Measurements from ENCODE around the gene SAMD5.
A peak's percentile ranks its signal among the peaks of the same experiment; 100 is the strongest.
"Not testable (repeated sequence)": the region's sequence is repeated elsewhere in the genome, so short reads cannot be mapped to it uniquely, and the experiment has no call there.

The SAMD5 gene

DNA sequence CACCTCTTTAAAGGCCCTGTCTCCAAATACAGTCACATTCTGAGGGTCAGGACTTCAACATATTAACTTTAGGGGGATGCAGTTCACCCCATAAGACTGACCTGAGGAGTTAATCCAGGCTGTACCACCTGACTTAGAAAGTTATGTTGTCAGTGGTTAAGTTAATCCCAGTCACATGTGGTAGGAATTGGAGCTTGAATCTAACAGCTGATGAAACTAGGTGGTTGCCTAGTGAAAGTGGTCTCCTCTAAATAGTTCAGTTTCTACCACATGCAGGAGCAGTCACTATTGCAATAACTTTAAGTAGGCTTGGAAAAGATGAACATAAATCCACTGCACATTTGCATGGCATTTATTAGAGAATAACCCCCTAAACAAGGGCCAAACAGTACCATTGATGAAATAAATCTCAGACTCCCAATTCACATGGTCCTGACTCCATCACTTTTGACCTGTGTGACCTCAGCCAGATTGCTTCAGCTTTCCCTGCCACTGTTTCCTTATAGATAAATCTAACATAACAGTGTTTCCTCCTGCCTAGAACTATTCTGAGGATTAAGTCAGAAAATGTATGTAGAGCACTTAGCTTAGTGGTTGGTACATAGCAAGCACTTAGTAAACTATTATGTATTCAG, 20.1 kb downstream of the SAMD5 start:
- DNase-seq (ENCODE audit: low read depth), result peak; percentile 25

DNA sequence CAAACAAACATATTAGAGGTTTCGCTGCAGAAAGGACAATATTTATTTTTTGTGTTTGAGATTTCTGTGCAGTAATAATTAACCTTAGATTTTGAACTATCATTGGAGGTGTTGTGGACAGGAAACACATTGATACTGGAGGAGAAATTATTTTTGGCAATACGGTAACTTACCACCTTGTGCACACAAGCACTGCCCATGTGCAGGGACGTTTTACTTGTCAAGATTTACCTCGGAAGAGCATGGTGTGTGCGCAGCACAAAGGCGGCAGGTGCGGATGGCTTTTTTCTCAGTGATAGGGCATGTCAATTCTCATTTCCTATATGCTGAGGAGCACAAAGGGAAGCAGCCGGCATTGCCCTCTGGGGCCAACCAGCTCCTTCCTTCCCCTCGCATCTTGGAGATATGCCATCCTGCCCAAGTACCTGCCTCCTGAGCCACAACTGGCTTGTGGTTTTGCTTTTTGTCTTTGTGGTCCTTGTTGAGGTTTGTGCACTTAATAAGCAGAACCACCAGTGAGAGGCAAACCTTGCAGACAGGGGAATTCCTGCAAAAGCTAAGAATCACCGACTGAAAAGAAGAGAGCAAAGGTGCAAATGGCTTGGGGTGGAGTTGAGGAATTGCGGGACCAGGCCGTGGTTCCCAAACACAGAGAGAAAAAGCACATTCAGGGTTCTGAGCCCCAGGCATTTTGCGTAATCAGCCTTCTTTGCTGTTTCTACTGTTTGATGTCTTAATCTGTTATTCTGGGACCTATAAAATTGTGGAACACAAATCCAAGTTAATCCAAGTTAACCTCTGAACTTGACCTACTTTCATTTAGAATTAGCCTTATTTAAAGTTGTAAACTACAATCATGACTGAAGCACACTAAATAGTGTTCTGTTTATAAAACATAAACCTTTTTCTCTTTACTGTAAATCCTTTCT, 21.9 kb downstream of the SAMD5 start:
- DNase-seq (ENCODE audit: low read depth), result no peak

DNA sequence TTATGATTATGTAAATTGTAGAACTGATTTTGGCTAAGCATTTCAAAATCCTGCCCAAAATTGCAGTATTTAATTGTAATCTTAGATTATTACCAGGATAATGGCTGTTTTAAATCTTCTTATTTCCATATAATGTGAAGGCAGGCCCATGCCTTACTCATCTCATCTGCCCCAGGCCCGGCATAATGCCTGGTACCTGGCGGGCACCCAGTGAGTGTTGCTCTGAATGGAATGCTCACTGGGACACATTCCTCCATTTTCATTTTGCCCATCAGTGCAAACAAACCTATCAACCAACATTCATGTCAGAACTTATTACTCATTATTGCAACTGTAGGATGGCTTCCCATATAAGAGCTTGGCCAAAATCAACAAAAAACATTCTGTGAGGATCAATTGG, 22.8 kb downstream of the SAMD5 start:
- DNase-seq (ENCODE audit: low read depth), result no peak

DNA sequence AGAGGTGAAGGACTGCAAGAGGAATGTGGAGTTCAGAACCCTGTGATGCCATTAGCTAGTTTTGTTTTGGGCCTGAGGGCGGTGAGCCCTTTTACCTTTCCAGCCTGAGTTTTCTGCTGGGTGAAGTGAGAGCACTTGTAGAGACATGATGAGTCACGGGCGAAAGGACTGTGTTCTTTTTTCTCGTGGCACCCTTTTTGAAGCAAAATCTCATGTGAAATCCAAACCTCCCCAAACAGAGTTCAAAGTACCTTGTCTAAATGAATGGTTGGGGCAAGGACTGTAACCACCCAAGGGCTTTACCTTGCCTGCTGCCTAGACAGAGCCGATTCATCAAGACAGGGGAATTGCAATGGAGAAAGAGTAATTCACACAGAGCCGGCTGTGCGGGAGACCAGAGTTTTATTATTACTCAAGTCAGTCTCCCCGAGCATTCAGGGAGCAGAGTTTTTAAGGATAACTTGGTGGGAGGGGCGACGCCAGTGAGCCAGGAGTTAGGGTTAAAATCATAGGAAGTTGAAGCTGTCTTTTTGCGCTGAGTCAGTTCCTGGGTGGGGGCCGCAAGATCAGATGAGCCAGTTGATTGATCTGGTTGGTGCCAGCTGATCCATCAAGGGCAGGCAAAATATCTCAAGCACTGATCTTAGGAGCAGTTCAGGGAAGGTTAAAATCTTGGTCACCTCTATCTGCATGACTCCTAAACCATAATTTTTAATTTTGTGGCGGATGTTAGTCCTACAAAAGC, 25.8 kb downstream of the SAMD5 start:
- no peak for DNase-seq (ENCODE audit: low read depth)

DNA sequence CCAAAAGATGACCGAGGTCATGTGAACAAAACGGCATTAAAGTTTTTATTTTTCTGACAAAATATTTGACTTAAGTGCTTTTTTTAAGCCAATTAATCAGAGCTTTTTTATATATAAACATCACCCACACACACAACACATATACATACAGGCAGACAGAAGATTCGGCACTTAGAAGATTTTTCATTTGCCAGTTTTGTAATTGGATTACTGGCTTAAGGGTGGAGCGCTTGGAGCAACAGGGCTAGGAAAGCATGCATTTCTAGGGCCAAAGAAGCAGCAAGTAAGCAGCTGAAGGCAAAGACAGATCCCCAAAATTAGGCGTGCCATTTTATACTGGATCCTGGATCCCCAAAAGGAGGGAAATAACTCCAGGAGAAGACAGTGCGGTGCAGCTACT, 30.3 kb downstream of the SAMD5 start:
- DNase-seq (ENCODE audit: low read depth), result no peak

DNA sequence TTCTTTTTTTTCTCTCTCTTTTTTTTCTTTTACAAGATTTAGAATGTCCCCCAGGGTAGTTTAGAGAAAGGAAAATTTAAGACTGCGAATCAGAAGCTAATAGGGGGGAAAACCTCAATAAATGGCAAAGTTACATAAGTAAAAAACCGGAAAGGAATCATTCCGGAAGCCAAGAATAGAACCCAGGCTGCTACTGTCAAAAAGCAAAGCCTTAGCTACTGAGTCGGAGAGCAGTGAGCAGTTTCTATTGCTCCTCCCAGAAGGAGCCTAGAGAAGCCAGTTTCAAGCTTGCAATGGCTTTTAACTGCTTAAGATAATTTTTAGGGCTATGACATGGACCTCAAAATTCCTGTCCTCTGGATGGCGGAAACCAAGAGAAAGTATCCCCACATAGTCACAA, 31.6 kb downstream of the SAMD5 start:
- DNase-seq (ENCODE audit: low read depth), result no peak

DNA sequence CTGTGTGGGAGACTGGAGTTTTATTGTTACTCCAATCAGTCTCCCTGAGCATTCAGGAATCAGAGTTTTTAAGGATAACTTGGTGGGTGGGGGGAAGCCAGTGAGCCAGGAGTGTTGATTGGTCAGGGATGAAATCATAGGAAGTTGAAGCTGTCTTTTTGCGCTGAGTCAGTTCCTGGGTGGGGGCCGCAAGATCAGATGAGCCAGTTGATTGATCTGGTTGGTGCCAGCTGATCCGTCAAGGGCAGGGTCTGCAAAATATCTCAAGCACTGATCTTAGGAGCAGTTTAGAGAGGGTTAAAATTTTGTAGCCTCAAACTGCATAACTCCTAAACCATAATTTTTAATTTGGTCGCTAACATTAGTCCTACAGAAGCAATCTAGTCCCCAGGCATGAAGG, 33.9 kb downstream of the SAMD5 start:
- DNase-seq (ENCODE audit: low read depth), result not testable (repeated sequence)

DNA sequence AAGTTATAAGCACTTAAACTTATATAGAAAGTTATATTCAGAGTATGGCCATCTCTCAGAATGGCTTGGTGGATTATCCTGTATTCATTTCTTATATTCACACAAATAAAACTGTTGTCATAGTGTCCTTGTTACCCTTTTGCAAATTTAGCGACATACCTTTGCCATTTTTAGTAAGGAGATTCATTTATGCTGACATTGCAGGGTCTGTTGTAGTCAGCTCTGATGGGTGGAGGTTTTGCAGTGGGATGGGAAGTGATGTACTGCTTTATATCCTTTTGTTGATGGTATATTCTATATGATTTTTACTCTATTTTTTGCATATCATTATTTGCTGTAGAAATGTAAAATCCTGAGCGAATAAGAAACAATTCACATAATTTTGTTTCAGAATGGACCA, 35.9 kb downstream of the SAMD5 start:
- no peak for DNase-seq (ENCODE audit: low read depth)

DNA sequence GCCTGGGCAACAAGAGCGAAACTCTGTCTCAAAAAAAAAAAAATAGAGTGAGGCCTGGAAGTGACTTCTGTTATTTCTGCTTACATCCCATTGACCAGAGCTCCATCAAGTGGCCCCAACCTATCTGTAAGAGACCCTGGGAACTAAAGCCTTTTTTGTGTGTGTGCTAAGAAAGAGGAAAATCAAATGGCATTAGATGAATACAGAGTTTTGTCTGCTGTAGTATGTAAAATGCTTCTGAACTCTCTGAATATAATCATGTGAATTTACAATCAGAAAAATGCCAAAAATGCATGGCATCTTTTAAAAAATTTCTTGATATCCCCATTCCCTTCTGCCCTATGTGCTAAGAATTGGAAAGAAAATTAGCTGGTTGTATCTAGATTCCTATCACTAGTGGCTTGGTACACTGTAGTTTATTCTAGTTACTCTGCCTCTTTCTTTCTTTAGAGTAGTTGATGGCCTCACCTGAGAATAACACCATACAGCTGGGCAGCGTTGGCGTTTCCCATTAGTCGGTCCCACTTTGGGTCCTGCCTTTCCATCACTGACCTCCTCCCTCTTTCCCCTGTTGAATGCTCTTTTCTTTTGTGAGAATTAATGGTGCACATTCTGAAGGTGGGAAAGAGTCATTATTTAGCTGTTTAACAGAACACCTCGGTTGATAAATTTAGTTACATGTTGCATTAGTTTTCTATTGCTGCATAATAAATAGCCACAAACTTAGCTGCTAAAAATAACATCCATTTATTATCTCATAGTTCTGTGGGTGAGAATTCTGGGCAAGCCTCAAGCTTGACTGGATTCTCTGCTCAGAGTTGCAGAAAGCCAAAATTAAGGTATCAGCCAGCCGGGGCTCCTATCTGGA, 38.2 kb downstream of the SAMD5 start:
- DNase-seq (ENCODE audit: low read depth), result no peak

DNA sequence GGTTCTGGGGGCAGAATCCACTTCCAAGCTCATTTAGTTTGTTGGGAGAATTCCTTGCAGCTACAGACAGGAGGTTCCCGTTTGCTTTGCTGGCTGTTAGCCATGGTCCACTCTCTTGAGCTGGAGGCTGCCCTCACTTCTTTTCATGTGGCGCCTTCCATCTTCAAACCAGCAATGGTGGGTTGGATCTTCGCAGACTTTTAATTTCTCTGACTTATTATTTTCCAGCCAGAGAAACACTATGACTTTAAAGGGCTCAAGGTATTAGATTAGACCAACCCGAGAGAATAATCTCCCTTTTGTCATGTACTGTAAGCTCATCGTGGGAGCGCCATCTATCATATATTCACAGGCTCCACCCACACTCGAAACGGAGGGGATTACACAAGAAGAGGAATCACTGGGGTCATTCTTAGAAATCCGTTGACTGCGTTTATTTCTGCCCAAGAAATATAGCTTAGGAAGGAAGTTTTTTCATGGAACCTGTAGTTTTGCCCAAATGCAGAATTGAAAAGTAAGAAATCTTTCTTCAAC, 38.9 kb downstream of the SAMD5 start:
- peak; percentile 67 for DNase-seq (ENCODE audit: low read depth)

DNA sequence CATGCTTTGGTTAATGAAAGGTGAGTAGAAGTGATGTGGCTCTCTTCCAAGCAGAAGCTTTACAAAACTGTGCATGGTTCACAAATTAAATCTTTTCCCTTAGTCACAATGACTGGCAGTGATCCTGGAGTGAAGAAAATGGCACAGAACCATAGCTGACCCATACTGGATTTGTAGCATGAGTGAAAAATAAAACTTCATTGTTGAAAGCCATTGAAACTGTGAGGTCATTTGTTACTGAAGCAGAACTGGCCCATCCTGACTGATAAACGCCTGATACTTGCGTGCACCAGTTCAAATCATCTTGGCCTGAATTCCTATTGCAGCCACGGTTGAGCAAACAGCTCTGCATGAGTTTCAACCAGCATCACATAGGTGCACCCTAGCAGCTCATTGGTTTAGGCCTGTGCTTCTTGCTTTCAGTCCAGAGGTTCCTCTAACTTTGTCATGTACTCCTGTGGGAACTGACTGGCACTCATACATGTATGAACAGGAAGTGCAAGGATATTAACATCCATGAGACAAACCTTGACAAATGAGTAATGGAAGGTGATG, 40.5 kb downstream of the SAMD5 start:
- DNase-seq (ENCODE audit: low read depth), result no peak

DNA sequence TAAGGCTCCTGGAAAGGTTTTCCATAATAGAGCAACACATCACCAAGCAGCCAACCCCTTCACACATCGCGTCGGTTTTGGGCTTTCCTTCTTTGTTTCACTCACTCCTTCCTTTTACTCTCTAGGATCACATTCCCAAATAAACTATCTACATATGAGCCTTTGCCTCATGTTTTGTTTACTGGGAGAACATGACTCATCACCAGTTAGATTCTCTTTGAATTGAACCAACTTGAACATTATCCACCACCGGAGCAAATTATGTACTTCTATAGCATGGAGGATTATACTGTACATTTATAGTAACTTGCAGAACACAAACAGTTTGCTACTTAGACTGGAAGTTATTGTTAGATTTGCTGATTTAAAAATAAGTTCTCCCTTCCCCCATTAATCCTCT, 41.0 kb downstream of the SAMD5 start:
- DNase-seq (ENCODE audit: low read depth), result no peak

DNA sequence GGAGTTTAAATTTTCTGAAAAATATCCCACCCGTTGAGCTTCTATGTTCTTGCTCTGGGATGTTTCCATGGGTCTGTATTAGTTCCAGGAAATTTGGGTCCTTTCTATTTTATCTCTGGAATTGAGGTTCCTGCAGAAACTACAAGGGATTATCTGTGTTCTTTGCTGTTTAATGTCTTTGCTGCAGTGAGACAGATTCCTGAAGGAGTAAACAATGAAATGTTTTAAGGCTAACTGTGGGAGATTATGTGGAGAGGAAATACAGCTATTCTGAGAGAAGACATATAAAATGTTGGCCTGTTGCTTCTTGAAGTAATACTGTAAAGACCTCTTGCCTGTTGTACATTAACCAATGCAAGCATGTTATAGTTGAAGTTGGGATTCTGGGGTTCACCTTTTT, 43.5 kb downstream of the SAMD5 start:
- DNase-seq (ENCODE audit: low read depth), result peak; percentile 2

DNA sequence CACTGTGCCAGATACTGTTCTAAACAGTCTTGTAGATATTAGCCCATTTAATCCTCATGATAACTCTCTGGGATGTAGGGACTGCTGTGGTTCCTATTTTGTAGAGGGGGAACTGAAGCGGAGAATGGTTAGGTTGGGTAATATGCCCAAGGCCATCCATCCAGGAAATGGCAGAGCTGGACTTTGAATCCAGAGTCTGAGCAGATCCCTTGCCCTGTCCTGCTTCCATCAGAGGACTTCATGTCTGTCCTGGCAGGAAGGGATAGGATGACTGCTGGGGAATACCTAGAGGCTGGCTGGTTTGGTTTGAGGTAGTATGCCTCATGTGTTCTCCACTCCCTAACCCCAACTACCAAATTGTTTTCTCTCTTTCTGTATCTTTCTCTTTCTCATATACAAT, 44.6 kb downstream of the SAMD5 start:
- DNase-seq (ENCODE audit: low read depth), result no peak

DNA sequence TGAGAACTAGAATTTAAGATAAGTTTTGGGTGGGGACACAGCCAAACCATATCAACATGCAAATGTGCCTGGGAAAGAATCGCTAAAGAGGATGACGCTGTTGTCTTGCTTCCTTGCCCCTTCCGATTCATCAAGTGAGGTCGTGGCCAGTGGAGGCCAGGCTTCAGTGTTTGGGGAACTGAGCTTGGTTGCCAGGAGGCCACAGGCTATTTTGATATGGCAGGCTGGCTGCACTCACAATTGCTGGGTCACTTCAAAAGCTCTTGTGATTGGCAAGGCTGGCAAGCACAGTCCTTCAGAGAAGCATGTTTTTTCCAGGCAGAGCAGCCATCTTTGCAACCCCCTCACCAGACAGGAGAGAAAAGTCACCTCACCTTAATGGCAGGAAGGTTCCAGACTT, 45.8 kb downstream of the SAMD5 start:
- DNase-seq (ENCODE audit: low read depth), result no peak

DNA sequence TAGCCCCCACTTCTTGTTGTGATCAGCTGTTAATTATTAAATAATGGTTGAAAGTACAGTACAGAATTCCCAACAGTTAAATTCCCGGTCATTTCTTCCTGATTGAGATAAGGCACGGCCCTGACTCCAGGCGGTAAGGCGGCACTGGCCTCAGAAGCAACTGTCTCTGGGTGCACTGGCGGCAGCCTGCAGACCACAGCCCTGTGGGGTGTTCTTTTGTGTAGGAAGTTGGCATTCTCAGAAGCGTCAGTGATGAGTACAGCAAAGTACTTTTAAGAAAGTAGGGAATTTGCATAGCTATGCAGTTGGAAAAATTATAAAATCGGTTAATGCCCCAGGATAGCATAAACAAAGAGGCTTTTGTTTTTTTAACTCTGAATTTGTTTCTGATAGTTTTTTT, 50.5 kb downstream of the SAMD5 start:
- no peak for DNase-seq (ENCODE audit: low read depth)

DNA sequence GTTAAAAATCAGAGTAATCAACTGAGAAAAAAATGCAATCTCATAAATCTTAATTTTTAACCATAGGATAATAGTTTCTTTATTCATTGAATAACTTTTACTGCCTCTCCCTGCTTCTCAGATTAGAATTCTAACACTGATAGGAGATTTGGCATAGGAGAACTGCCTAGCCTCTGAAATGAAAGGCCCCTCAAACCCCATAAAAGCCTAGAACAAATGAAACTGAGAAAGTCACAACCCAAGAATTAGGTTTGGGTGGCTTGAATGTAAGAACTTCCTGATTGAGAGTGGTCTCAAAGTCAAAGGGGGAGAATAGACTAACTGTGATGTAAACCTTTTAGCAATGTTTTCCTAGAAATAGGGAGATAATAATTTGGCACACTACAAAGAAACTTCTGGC, 52.2 kb downstream of the SAMD5 start:
- DNase-seq (ENCODE audit: low read depth), result no peak

DNA sequence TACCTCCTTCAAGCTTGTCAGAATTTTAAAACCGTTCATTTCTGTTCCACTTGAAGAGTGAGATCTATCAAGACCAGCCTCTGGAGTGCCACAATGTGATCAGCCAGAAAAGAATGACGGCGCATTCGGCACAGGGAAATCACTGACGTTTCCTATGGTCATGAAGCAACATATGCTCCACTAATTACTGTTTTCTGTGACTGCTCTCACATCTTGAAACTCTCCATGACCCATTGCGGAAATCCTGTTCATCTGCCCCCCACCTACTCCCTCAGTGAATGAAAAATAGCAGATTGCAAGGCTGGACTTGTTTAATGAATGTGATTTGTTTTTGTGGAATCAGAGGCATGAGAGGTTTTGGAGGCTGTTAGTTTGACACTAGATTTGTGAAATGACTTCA, 53.2 kb downstream of the SAMD5 start:
- no peak for DNase-seq (ENCODE audit: low read depth)

DNA sequence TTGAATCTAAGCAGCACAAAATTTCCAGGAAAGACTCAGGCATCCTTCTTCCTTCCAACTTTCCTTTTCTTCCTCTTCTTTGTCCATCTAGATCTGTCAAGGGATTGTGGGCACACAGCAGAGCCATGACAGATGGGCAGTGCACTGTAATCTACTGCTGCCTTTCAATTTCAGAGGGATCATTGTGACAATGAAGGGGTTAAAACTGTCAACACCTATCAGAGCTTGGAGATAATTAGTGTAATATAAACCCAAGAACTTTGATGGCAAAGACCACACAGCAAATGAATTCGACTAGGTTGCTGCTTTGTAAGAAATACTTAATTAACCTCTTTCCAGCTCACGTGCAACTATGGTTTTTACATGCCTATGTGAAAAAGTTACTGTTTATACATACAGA, 55.0 kb downstream of the SAMD5 start:
- DNase-seq (ENCODE audit: low read depth), result no peak

DNA sequence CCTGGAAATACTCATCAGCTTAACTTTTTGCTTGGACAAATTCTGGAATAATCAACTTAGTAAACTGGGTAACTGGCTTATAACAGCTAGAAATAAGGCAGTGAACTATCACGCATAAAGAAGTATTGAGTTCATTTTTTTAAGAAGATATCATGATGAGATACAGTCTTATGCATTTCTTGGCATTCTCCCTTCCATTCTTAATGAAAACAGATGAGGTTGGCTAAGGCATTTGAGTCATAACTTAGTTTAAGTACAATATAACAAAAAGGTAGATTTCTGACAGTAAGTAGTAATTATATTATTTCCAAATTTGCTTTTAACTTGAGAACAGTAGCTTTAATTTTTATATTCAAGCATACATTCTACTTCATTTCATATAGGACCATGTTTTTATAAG, 56.1 kb downstream of the SAMD5 start:
- DNase-seq (ENCODE audit: low read depth), result no peak

DNA sequence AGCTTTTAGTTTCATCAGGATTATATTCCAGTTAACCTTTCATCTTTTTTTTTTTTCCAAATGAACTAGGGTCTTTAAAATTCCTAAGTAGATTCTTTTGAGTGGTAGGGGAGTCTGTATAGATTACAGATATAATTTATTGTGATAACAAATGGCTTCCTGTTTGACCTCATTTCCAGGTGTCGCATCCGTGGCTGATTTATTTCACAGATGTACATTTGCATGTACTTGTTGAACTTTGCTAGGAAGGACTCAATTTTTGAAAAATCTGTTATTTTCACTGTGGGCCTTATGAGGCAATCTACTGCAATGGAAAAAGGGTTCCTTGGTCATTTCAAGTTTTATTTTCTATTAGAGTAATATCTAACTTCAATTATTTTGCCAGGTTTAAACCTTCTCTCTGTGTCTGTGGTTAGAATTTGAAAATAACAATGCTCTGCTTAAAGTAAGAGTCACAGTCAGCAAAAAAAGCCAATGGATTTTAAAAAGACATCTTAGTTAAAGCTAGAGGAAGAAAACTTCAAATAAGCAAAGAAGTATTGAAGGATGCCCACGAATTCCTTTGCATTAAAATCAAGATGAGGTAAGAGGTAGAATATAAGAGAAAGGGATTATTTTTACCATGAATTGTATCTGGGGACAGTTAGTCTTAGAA, 57.9 kb downstream of the SAMD5 start:
- DNase-seq (ENCODE audit: low read depth), result no peak

All from amniotic epithelial cell (primary cell).